Measurements from ENCODE around the gene SPECC1. TPM values are rescaled to one million over a fixed set of nuclear protein-coding genes. Genes with fewer than 3 reads are reported as not detected.
A peak's percentile ranks its signal among the peaks of the same experiment; 100 is the strongest.

Gene SPECC1
- total RNA-seq, 1 donor from 2014 or later = 7.5 TPM

DNA sequence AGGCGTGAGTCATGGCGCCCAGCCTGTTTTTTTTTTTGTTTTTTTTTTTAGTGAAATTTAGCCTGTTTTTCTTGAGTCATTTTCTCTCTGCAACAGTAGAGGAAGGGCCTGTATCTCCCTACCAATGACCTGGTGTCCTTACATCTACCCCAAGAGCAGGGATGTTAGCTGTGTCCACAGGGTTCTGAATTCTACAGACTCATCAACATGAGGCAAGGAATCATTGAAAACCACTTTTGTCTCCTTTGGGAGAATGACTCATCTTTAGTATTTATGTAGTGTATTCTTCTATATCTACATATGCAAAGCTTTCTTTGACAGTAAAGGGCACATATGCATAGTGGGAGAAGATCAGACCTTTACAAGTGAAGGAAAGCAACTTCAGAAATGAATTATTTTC lies 105.3 kb downstream of the SPECC1 start:
- H3K27me3 Mint-ChIP-seq = peaks cover 4% of the 10 kb centered on the region
- ChIA-PET POLR2A (no interaction called here), CTCF (interaction anchor here (2.5 kb wide), 1 partner anchor 122 kb away, joined by 12 read pairs; no protein-coding TSS in a partner anchor)
- no peaks in the 10 kb centered on the region for H3K4me1 Mint-ChIP-seq
- DNase-seq (no peak), ATAC-seq (ENCODE audit: low read depth) (no peak)
- intact Hi-C loops (cut with micrococcal nuclease) = no loop called here
- no peaks in the 10 kb centered on the region for H3K36me3 Mint-ChIP-seq (ENCODE audit: low read depth)
- TF ChIP-seq, protein P1, sequence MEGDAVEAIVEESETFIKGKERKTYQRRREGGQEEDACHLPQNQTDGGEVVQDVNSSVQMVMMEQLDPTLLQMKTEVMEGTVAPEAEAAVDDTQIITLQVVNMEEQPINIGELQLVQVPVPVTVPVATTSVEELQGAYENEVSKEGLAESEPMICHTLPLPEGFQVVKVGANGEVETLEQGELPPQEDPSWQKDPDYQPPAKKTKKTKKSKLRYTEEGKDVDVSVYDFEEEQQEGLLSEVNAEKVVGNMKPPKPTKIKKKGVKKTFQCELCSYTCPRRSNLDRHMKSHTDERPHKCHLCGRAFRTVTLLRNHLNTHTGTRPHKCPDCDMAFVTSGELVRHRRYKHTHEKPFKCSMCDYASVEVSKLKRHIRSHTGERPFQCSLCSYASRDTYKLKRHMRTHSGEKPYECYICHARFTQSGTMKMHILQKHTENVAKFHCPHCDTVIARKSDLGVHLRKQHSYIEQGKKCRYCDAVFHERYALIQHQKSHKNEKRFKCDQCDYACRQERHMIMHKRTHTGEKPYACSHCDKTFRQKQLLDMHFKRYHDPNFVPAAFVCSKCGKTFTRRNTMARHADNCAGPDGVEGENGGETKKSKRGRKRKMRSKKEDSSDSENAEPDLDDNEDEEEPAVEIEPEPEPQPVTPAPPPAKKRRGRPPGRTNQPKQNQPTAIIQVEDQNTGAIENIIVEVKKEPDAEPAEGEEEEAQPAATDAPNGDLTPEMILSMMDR (IDR thresholded peaks at IDR 0.05) = no peak
- H3K4me3 Mint-ChIP-seq = no peak overlapping the region
- no peak overlapping the region for H3K27ac Mint-ChIP-seq
- no peaks in the 10 kb centered on the region for H3K9me3 Mint-ChIP-seq

DNA sequence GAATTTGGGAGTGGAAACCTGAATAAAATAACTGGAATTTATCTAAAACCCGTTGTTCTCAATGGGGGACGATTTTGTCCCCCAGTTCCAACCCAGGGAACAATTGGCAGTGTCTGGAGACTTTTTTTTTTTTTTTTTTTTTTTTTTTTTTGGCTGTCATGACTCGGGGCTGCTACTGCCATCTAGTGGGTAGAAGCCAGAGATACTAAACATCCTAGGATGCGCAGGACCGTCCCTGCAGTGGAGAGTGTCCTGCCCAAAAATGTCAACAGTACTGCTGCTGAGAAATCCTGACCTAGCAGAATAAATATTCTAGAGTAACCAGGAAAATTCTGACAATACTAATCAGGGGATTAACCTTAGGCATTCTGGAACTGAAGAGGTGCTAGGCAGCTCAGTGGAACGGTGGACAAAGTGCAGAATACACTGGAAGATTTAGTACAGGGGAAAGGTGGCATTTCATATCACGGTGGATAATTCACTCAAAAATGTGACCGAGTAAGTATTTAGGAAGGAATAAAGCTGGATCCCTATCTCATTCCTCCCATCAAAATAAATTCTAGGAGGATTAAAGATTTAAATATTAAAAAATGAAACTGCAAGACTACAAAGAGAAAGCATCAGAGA lies 107.6 kb downstream of the SPECC1 start:
- Mint-ChIP-seq H3K27ac (no peak overlapping the region), H3K36me3 (ENCODE audit: low read depth) (no peaks in the 10 kb centered on the region), H3K9me3 (no peaks in the 10 kb centered on the region), H3K4me3 (no peak overlapping the region), H3K27me3 (peaks cover 5% of the 10 kb centered on the region), H3K4me1 (no peaks in the 10 kb centered on the region)
- ATAC-seq (ENCODE audit: low read depth) (peak; percentile 65), DNase-seq (peak; percentile 20)
- TF ChIP-seq, protein P1 (IDR thresholded peaks at IDR 0.05) = peak; percentile 46
- CTCF ChIA-PET = interaction anchor here (0.6 to 2.1 kb wide), 4 partner anchors 11 to 720 kb away, joined by 3 to 25 read pairs (median 5); no protein-coding TSS in a partner anchor
- intact Hi-C loops (cut with micrococcal nuclease) = loop anchor here (1.0 to 5.0 kb wide), 2 partner anchors 124 to 604 kb away; no protein-coding TSS in a partner anchor
- POLR2A ChIA-PET = interaction anchor here (0.7 kb wide), 1 partner anchor 739 kb away, joined by 3 read pairs; the partner anchor contains the start of gene MAPK7

DNA sequence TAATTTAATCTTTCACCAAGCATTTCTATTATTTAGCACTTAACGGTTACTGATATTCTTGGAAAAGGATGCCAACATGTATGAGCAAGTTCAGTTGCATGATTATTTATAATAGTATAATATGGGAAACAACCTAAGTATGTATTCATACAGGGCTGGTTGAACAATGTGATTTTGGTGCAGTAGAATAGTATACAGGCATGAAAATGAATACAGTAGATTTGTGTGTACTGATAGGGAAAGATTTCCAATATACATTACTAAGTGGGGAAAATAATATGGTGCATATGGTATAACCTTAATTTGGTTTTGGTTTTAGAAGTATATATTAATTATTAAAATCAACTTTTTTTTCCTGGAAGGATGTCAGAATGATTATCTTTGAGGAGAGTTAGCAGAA lies 109.1 kb downstream of the SPECC1 start:
- intact Hi-C loops (cut with micrococcal nuclease) = loop anchor here (5.0 kb wide), 1 partner anchor 606 kb away; no protein-coding TSS in a partner anchor
- no peaks in the 10 kb centered on the region for H3K9me3 Mint-ChIP-seq
- H3K27ac Mint-ChIP-seq = no peak overlapping the region
- POLR2A ChIA-PET = no interaction called here
- DNase-seq (no peak), ATAC-seq (ENCODE audit: low read depth) (no peak)
- no peaks in the 10 kb centered on the region for H3K4me1 Mint-ChIP-seq
- CTCF ChIA-PET = interaction anchor here (1.8 kb wide), 1 partner anchor 126 kb away, joined by 25 read pairs; no protein-coding TSS in a partner anchor
- no peaks in the 10 kb centered on the region for H3K36me3 Mint-ChIP-seq (ENCODE audit: low read depth)
- H3K27me3 Mint-ChIP-seq = peaks cover 5% of the 10 kb centered on the region
- TF ChIP-seq, protein P1 (IDR thresholded peaks at IDR 0.05) = no peak
- H3K4me3 Mint-ChIP-seq = no peak overlapping the region

DNA sequence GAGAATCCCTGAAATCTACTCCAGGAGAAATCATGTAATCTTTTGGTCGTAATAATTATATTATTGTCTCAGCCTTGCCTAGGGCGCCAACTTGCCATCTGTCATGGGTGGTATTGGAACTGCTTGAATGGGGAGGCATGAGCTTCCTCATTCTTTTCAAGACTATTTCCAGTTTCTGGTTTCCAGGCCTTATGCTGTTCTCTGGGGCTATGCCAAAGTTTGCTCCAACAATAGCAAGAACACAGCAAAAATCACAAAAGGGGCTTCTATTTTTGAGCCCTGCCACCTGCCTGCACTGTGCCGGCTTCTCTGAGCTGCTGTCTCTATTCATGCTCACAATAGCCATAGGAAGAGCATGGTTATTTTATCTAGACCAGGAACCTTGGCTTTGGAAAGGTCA lies 111.7 kb downstream of the SPECC1 start:
- no peak overlapping the region for H3K4me3 Mint-ChIP-seq
- POLR2A ChIA-PET = no interaction called here

More for the DNA sequence above, 111.7 kb downstream of the SPECC1 start:
- Mint-ChIP-seq H3K9me3 (no peaks in the 10 kb centered on the region), H3K4me1 (no peaks in the 10 kb centered on the region), H3K27me3 (peaks cover 1% of the 10 kb centered on the region), H3K27ac (no peak overlapping the region), H3K36me3 (ENCODE audit: low read depth) (no peaks in the 10 kb centered on the region)
- DNase-seq (no peak), ATAC-seq (ENCODE audit: low read depth) (no peak)
- CTCF ChIA-PET = interaction anchor here (1.1 to 2.7 kb wide), 3 partner anchors 32 to 200 kb away, joined by 3 to 19 read pairs (median 7); no protein-coding TSS in a partner anchor
- TF ChIP-seq, protein P1 (IDR thresholded peaks at IDR 0.05) = no peak
- intact Hi-C loops (cut with micrococcal nuclease) = loop anchor here (1.0 to 2.0 kb wide), 4 partner anchors 34 to 872 kb away; no protein-coding TSS in a partner anchor

All from activated B cell treated with CpG ODN at 0.5 μM for 24 hours (primary cell).